Osteocyte (in vitro differentiated cells): Measurements from ENCODE around the gene PRPF38B. TPM values are rescaled to one million over a fixed set of nuclear protein-coding genes. Genes with fewer than 3 reads are reported as not detected.

Experiments used
- DNase-seq: peaks from one replicate; pipeline ENCODE4 v3.0.0; 2021; ENCODE audit warnings: mixed read lengths; ENCODE audit not compliant: unreplicated experiment; ENCODE audit errors: extremely low spot score
- H3K27ac Mint-ChIP-seq: one replicate; pipeline ENCODE4 v1.8.0; 2021; ENCODE audit warnings: mild to moderate bottlenecking, mixed read lengths; ENCODE audit not compliant: unreplicated experiment
- H3K27me3 Mint-ChIP-seq: one replicate; pipeline ENCODE4 v1.8.0; 2021; ENCODE audit warnings: mixed read lengths; ENCODE audit not compliant: unreplicated experiment
- H3K36me3 Mint-ChIP-seq: one replicate; pipeline ENCODE4 v1.8.0; 2021; ENCODE audit warnings: mixed read lengths; ENCODE audit not compliant: unreplicated experiment
- H3K4me1 Mint-ChIP-seq: one replicate; pipeline ENCODE4 v1.8.0; 2021; ENCODE audit warnings: mixed read lengths; ENCODE audit not compliant: unreplicated experiment
- H3K4me3 Mint-ChIP-seq: one replicate; pipeline ENCODE4 v1.8.0; 2021; ENCODE audit warnings: mild to moderate bottlenecking, moderate library complexity, mixed read lengths; ENCODE audit not compliant: unreplicated experiment
- H3K9me3 Mint-ChIP-seq: one replicate; pipeline ENCODE4 v1.8.0; 2021; ENCODE audit warnings: mixed read lengths; ENCODE audit not compliant: unreplicated experiment
- total RNA-seq: library from RNA; stranded (reverse); gene quantifications from 2 replicates; pipeline ENCODE4 v1.2.1, GENCODE V29; 2021
- TF ChIP-seq, protein P1 (sequence below): fragments of 200-600 bp; sonication (generic); IDR thresholded peaks from 2 replicates; pipeline ENCODE4 v1.5.0; 2021; ENCODE audit warnings: antibody characterized with exemption, mild to moderate bottlenecking, moderate library complexity

The PRPF38B gene
- total RNA-seq, 1 donor from 2014 or later = 39.2 TPM

GRCh38 chr1:108704496-108704895 lies 12.4 kb downstream of the PRPF38B start:
- peaks cover 29% of the 10 kb centered on the region for H3K4me1 Mint-ChIP-seq
- no peaks in the 10 kb centered on the region for H3K9me3 Mint-ChIP-seq
- TF ChIP-seq, protein P1, sequence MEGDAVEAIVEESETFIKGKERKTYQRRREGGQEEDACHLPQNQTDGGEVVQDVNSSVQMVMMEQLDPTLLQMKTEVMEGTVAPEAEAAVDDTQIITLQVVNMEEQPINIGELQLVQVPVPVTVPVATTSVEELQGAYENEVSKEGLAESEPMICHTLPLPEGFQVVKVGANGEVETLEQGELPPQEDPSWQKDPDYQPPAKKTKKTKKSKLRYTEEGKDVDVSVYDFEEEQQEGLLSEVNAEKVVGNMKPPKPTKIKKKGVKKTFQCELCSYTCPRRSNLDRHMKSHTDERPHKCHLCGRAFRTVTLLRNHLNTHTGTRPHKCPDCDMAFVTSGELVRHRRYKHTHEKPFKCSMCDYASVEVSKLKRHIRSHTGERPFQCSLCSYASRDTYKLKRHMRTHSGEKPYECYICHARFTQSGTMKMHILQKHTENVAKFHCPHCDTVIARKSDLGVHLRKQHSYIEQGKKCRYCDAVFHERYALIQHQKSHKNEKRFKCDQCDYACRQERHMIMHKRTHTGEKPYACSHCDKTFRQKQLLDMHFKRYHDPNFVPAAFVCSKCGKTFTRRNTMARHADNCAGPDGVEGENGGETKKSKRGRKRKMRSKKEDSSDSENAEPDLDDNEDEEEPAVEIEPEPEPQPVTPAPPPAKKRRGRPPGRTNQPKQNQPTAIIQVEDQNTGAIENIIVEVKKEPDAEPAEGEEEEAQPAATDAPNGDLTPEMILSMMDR = no peak
- no peak for DNase-seq
- H3K27me3 Mint-ChIP-seq = no peaks in the 10 kb centered on the region
- H3K27ac Mint-ChIP-seq = peak overlapping the region; percentile 32
- H3K36me3 Mint-ChIP-seq = peaks cover 15% of the 10 kb centered on the region
- no peak overlapping the region for H3K4me3 Mint-ChIP-seq

DNA sequence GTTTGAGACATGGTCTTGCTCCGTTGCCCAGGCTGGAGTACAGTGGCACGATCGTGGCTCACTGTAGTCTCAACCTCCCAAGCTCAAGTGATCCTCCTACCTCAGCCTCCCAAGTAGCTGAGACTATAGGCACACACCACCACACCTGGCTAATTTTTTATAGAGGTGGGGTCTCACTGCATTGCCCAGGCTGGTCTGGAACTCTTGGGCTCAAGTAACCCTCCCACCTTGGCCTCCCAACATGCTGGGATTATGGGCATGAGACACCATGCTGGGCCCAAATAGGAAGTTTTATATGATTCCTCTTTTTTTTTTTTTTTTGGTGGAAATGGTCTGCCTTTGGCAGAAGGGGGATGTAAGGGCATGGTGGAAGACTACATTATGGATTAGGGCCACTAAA lies 14.5 kb downstream of the PRPF38B start:
- Mint-ChIP-seq H3K9me3 (no peaks in the 10 kb centered on the region), H3K27ac (no peak overlapping the region), H3K27me3 (no peaks in the 10 kb centered on the region), H3K4me3 (no peak overlapping the region), H3K4me1 (peaks cover 29% of the 10 kb centered on the region), H3K36me3 (peaks cover under 1% of the 10 kb centered on the region)
- no peak for DNase-seq
- TF ChIP-seq, protein P1 = no peak

DNA sequence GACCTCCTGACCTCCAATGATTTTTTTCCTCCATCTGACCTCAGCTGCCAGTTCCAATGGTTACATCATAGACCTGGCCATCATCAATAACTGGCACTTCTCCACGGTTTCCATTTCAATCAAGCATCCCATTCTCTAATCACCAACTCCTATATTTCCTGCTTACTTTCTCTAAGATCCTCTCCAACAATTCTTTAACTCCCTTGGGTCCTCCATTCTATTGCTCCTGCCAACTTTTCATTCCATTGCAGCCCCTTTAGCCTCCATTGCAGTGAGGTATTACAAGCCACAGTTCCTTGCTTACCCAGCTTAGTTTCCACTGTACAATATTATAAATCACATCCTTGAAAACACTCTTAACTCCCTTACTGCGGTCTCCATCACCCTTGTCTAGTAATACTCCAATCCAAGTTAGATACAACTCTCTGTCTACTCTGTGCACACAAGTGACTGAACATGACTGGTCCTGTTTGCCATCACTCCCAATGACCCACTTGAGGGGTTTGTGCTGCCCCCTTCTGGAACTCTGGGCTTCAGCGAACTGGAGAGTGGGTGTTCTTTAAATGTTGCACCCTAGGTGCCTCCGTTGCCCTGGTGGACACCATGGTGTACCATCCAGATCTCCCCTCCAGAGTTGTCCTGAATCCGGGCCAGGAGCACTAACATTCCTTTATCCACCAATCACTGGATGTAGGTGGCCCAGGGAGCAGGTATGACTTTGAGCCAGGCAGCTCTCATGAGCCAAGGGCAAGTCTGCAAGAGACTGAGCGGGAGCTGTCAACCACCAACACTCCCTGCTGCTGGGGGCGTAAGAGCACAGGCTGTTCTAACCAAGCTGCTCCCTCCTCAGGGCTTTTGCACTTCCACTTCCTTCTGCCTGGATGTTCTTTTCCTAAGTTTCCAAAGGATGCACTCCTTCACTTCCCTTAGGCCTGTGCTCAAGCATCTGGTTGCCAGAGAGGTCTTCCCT lies 16.9 kb downstream of the PRPF38B start:
- H3K36me3 Mint-ChIP-seq = no peaks in the 10 kb centered on the region
- no peak for DNase-seq
- H3K27me3 Mint-ChIP-seq = peaks cover 7% of the 10 kb centered on the region
- TF ChIP-seq, protein P1 = peak; percentile 20
- H3K9me3 Mint-ChIP-seq = no peaks in the 10 kb centered on the region
- H3K4me3 Mint-ChIP-seq = no peak overlapping the region
- peaks cover 21% of the 10 kb centered on the region for H3K4me1 Mint-ChIP-seq
- H3K27ac Mint-ChIP-seq = no peak overlapping the region

- peaks cover 7% of the 10 kb centered on the region for H3K27me3 Mint-ChIP-seq
- no peak for DNase-seq
- TF ChIP-seq, protein P1 = no peak
- H3K27ac Mint-ChIP-seq = no peak within 1 kb of the TSS
- peaks cover 5% of the 10 kb centered on the region for H3K4me1 Mint-ChIP-seq
- no peak within 1 kb of the TSS for H3K4me3 Mint-ChIP-seq
- no peaks in the 10 kb centered on the region for H3K9me3 Mint-ChIP-seq
- no peaks in the 10 kb centered on the region for H3K36me3 Mint-ChIP-seq
Measured at GRCh38 chr1:108712606-108713150, 20.6 kb downstream of the PRPF38B start, which contains the start of gene FNDC7. TSS of gene FNDC7 (plus strand) at chr1:108712908. CDS start at chr1:108712934, 26 bp downstream.

DNA sequence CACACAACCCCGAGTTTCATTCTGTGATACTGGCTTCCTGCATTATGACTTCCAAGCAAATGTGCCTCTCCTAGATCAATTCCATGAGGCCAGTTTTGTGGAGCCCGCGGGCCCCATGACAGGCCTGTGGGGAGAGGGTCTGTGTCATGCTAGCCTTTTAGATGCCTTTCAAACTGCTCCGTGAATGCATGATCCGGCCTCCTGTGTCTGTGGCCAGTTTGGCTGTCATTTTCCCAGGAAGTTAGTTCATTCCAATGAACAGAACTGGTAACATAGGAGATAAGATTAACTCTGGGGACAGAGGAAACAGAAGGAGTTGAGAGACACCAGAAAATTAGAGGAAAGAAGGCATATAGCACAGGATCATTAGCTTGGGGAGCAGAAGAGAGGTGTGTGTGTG lies 23.8 kb downstream of the PRPF38B start:
- Mint-ChIP-seq H3K4me3 (no peak overlapping the region), H3K9me3 (no peaks in the 10 kb centered on the region), H3K4me1 (peaks cover 13% of the 10 kb centered on the region), H3K36me3 (no peaks in the 10 kb centered on the region), H3K27ac (no peak overlapping the region), H3K27me3 (peaks cover 7% of the 10 kb centered on the region)
- TF ChIP-seq, protein P1 = no peak
- DNase-seq = no peak
